GM12878 (cell line): ENCODE results near the gene LOXL3. TPM values are rescaled to one million over a fixed set of nuclear protein-coding genes. Genes with fewer than 3 reads are reported as not detected.

Experiments used
- ATAC-seq: fragments of 200-7000 bp; cut with Tn5 transposase; 3 replicates; pipeline ENCODE4 v1.9.1; 2020; ENCODE audit warnings: mild to moderate bottlenecking, moderate library complexity
- Bru-seq: library from RNA; stranded (reverse); fragments of 400-500 nt; gene quantifications from one replicate; lab custom pipeline; 2021; lab: Mats Ljungman, UMichigan
- BruChase-seq, 2 experiments: library from RNA; stranded (reverse); fragments of 400-500 nt; gene quantifications; one replicate each; lab custom pipeline; 2021; lab: Mats Ljungman, UMichigan
- BruUV-seq: library from RNA; stranded (reverse); fragments of 400-500 nt; replicated peaks from 2 replicates; lab custom pipeline; 2021; lab: Mats Ljungman, UMichigan
- CTCF ChIA-PET: fragments of 300-600 bp; sonication (Branson Sonifier 250); formaldehyde crosslinking; extraction: SDS; loops from one replicate; lab custom pipeline; 2021; ENCODE audit warnings: inconsistent platforms; lab: Yijun Ruan, JAX
- POLR2A ChIA-PET: fragments of 350-600 bp; formaldehyde crosslinking; extraction: SDS; loops from one replicate; lab custom pipeline; 2021; ENCODE audit warnings: inconsistent platforms; lab: Charles Lee
- RAD21 ChIA-PET: fragments of 300-600 bp; sonication (Branson Sonifier 250); formaldehyde crosslinking; loops from one replicate; lab custom pipeline; 2023; ENCODE audit warnings: antibody characterized with exemption; ENCODE audit not compliant: unreplicated experiment; lab: Charles Lee
- SMC1A ChIA-PET: fragments of 300-600 bp; sonication (Branson Sonifier 250); formaldehyde crosslinking; loops from one replicate; lab custom pipeline; 2023; ENCODE audit not compliant: unreplicated experiment, uncharacterized antibody; lab: Charles Lee
- DNase-seq: peaks from one replicate; pipeline ENCODE4 v3.0.0-alpha.2; 2011; ENCODE audit warnings: low read depth, low spot score
- FAIRE-seq: peaks from 3 replicates; lab custom pipeline; 2011; peaks lifted over from hg19 to GRCh38; lab: Jason Lieb, UNC
- H2AFZ ChIP-seq: 2 replicates; pipeline ENCODE4 v1.6.0; 2011; ENCODE audit warnings: low read depth, low read length, control low read depth; ENCODE audit not compliant: control insufficient read depth
- H3K27ac ChIP-seq: 2 replicates; pipeline ENCODE4 v1.5.1; 2011; ENCODE audit warnings: control low read depth; ENCODE audit not compliant: control insufficient read depth, insufficient read depth
- H3K27me3 ChIP-seq, 2 experiments: replicated peaks in 1 of 2; 2 replicates each; pipeline versions ENCODE4 v1.6.0 to v1.6.1; 2011; ENCODE audit warnings: low read length in 1 of 2; ENCODE audit not compliant: control insufficient read depth in 2 of 2, insufficient read depth in 2 of 2
- H3K36me3 ChIP-seq, 2 experiments: 2 replicates each; pipeline ENCODE4 v1.5.1; 2011; ENCODE audit warnings: low read length in 1 of 2; ENCODE audit not compliant: control insufficient read depth in 2 of 2, insufficient read depth in 2 of 2
- H3K4me1 ChIP-seq: 2 replicates; pipeline ENCODE4 v1.6.1; 2011; ENCODE audit warnings: mild to moderate bottlenecking, low read length, moderate library complexity, mixed read lengths; ENCODE audit not compliant: control insufficient read depth, insufficient read depth
- H3K4me2 ChIP-seq: 2 replicates; pipeline ENCODE4 v1.6.0; 2011; ENCODE audit warnings: control low read depth; ENCODE audit not compliant: control insufficient read depth, insufficient read depth
- H3K4me3 ChIP-seq: fragments of 200-600 bp; sonication (generic); 2 replicates; pipeline ENCODE4 v1.5.1; 2016
- H3K79me2 ChIP-seq: 2 replicates; pipeline ENCODE4 v1.6.0; 2011; ENCODE audit warnings: low read length; ENCODE audit not compliant: control insufficient read depth, insufficient read depth
- H3K9ac ChIP-seq: 2 replicates; pipeline ENCODE4 v1.8.0; 2011; ENCODE audit warnings: low read length, control low read depth, mixed read lengths; ENCODE audit not compliant: control insufficient read depth, insufficient read depth
- H3K9me3 ChIP-seq: replicated peaks from 3 replicates; pipeline ENCODE4 v1.5.1; 2011; ENCODE audit warnings: mild to moderate bottlenecking, low read length; ENCODE audit not compliant: control insufficient read depth, insufficient read depth
- H4K20me1 ChIP-seq: 2 replicates; pipeline ENCODE4 v1.6.0; 2011; ENCODE audit not compliant: control insufficient read depth, insufficient read depth
- BRCA1 ChIP-seq: IDR thresholded peaks from 2 replicates; pipeline ENCODE4 v1.6.1; 2011; ENCODE audit warnings: low read depth, low read length, improper control_type of control experiment
- CBFB ChIP-seq: IDR thresholded peaks from 2 replicates; pipeline ENCODE4 v1.6.1; 2016; ENCODE audit warnings: antibody characterized with exemption, low read depth
- GABPA ChIP-seq: IDR thresholded peaks from 2 replicates; pipeline ENCODE4 v1.6.1; 2014; ENCODE audit warnings: antibody characterized with exemption, low read depth, mild to moderate bottlenecking, inconsistent platforms
- IKZF1 ChIP-seq: fragments of 450-650 bp; conservative IDR thresholded peaks from 2 replicates; pipeline ENCODE4 v1.6.1; 2017; ENCODE audit warnings: antibody characterized with exemption, mild to moderate bottlenecking
- IKZF2 ChIP-seq, 2 experiments: fragments of 450-650 bp; IDR thresholded peaks; 2 replicates each; pipeline ENCODE4 v1.6.1; 2017; ENCODE audit warnings: mild to moderate bottlenecking in 2 of 2, moderate library complexity in 2 of 2
- LARP7 ChIP-seq: fragments of 450-650 bp; IDR thresholded peaks from 2 replicates; pipeline ENCODE4 v1.6.1; 2017; ENCODE audit warnings: mild to moderate bottlenecking
- MEF2B ChIP-seq: fragments of 450-650 bp; IDR thresholded peaks from 2 replicates; pipeline ENCODE4 v1.6.1; 2018; ENCODE audit warnings: mild to moderate bottlenecking, moderate library complexity; ENCODE audit not compliant: partially characterized antibody, poor library complexity, severe bottlenecking
- MXI1 ChIP-seq: fragments of 150-350 bp; IDR thresholded peaks from 2 replicates; pipeline ENCODE4 v1.6.1; 2011; ENCODE audit warnings: low read depth, mild to moderate bottlenecking, inconsistent platforms, low read length, improper control_type of control experiment
- NBN ChIP-seq: fragments of 450-650 bp; IDR thresholded peaks from 2 replicates; pipeline ENCODE4 v1.6.1; 2016
- NRF1 ChIP-seq: conservative IDR thresholded peaks from 2 replicates; pipeline ENCODE4 v1.6.1; 2011; ENCODE audit warnings: mild to moderate bottlenecking, low read depth, low read length, improper control_type of control experiment
- RCOR1 ChIP-seq: conservative IDR thresholded peaks from 2 replicates; pipeline ENCODE4 v1.6.1; 2012; ENCODE audit warnings: low read depth, low read length, improper control_type of control experiment
- RFX5 ChIP-seq: IDR thresholded peaks from 2 replicates; pipeline ENCODE4 v1.6.1; 2011; ENCODE audit warnings: low read depth, low read length, improper control_type of control experiment
- YY1 ChIP-seq: IDR thresholded peaks from 2 replicates; pipeline ENCODE4 v1.6.1; 2011; ENCODE audit warnings: low read depth, mild to moderate bottlenecking, low read length
- WGBS: methylation state at CpG from one replicate; pipeline ENCODE4 v1.1.6; 2016; ENCODE audit warnings: low lambda C conversion rate; ENCODE audit not compliant: insufficient replicate concordance, insufficient coverage; ENCODE audit errors: missing lambda C conversion rate; 5-methylcytosine and 5-hydroxymethylcytosine counted together
- in situ Hi-C: fragments of 300-500 bp; cut with MboI; formaldehyde crosslinking; loops from 9 replicates; pipeline ENCODE4 v1.14.3; 2018; ENCODE audit warnings: mixed read lengths
- intact Hi-C: fragments of 100-400 bp; cut with micrococcal nuclease; formaldehyde crosslinking; loops from one replicate; pipeline ENCODE4 v1.14.2; 2022; ENCODE audit not compliant: unreplicated experiment
- long read RNA-seq, 2 experiments: library from polyadenylated mRNA; unstranded; transcript quantifications; one replicate each; pipeline ENCODE4 v2.0.0, GENCODE V29; 2019 to 2020
- polyA minus RNA-seq, 3 experiments: library from RNA; depleted of rRNA, polyadenylated mRNA; stranded (reverse); fragments of >200 nt; gene quantifications; 2 replicates each; pipeline ENCODE4 v1.2.3, GENCODE V29; 2011
- polyA plus RNA-seq, 11 experiments: library from polyadenylated mRNA; depleted of rRNA in 4 of 11; unstranded in 6 of 11; stranded (reverse) in 5 of 11; fragments of >200 nt; fragmentation: Nextera tagmentation in 4 of 11; fragmentation: Illumina TruSeq in 1 of 11; extraction: Ambion mirVana in 4 of 11; extraction: Trizol in 1 of 11; gene quantifications; 1 replicate in 1 of 11; 2 replicates in 10 of 11; pipeline versions ENCODE4 v1.2.1 to v1.2.3, GENCODE V29; 2011 to 2016; ENCODE audit warnings: inconsistent platforms in 2 of 11, missing spikeins in 2 of 11, low read depth in 1 of 11
- total RNA-seq, 4 experiments: library from RNA; depleted of rRNA in 3 of 4; stranded (reverse); fragments of >200 nt in 3 of 4; fragmentation: Illumina TruSeq in 1 of 4; extraction: Trizol in 1 of 4; gene quantifications; 2 replicates each; pipeline versions ENCODE4 v1.2.1 to v1.2.3, GENCODE V29; 2013 to 2021
- TF ChIP-seq, protein P1 (sequence below): fragments of 450-650 bp; IDR thresholded peaks from 2 replicates; pipeline ENCODE4 v1.6.1; 2017; ENCODE audit warnings: mild to moderate bottlenecking, moderate library complexity

Gene LOXL3
- 28.1 and 32.7 TPM in 2 replicates for total RNA-seq (2013; cell fraction: nucleolus; rRNA removed)
- 19.4 and 22.2 TPM in 2 replicates for total RNA-seq (2014; rRNA removed)
- 11.9 TPM in 2 replicates for total RNA-seq (2014; rRNA removed; fragmentation: Illumina TruSeq; extraction: Trizol)
- 25.1 and 29.0 TPM in 2 replicates for total RNA-seq (2021)
- polyA plus RNA-seq (2011; ENCODE audit: low read depth): 6.5 TPM
- polyA plus RNA-seq (2011; rRNA removed): 37.6 and 40.9 TPM in 2 replicates
- polyA plus RNA-seq (2011; cell fraction: cytosol; rRNA removed): 50.1 and 55.1 TPM in 2 replicates
- 99.3 and 126 TPM in 2 replicates for polyA plus RNA-seq (2011; cell fraction: nucleus; rRNA removed)
- polyA plus RNA-seq (2012): 13.4 and 15.8 TPM in 2 replicates
- 16.2 and 16.6 TPM in 2 replicates for polyA plus RNA-seq (2014; fragmentation: Illumina TruSeq; extraction: Trizol)
- 1 to 10 TPM; 6.2 to 6.7 TPM for polyA plus RNA-seq (2014; fragmentation: Nextera tagmentation; extraction: Ambion mirVana)
- polyA plus RNA-seq (2014; rRNA removed): 32.8 and 33.3 TPM in 2 replicates
- polyA plus RNA-seq (2016; fragmentation: Nextera tagmentation; extraction: Ambion mirVana): 10 to 100 TPM; 27.3 to 31.2 TPM
- polyA minus RNA-seq (2011; rRNA and poly(A)+ RNA removed): 35.9 and 53.6 TPM in 2 replicates
- 12.8 and 14.6 TPM in 2 replicates for polyA minus RNA-seq (2011; cell fraction: cytosol; rRNA and poly(A)+ RNA removed)
- polyA minus RNA-seq (2011; cell fraction: nucleus; rRNA and poly(A)+ RNA removed): 21.5 and 28.7 TPM in 2 replicates
- Bru-seq, nascent RNA: percentile 81 among the genes with signal in this experiment
- BruChase-seq, experiment 1, labeled RNA remaining after a 6-hour chase: percentile 83 among the genes with signal in this experiment
- BruChase-seq, experiment 2, labeled RNA remaining after a 2-hour chase: percentile 78 among the genes with signal in this experiment
- long read RNA-seq, experiment 1, partial matches to known transcripts: 7 of 17 reads
- long read RNA-seq, experiment 1, other reads (novel, unspliced or antisense): 6 of 17 reads
- long read RNA-seq, experiment 2, transcript LOXL3-208 (10 exons, 2,837 nt): major isoform, 5 of 28 reads
- long read RNA-seq, experiment 2, partial matches to known transcripts: 14 of 28 reads
- long read RNA-seq, experiment 2, other reads (novel, unspliced or antisense): 9 of 28 reads

DNA sequence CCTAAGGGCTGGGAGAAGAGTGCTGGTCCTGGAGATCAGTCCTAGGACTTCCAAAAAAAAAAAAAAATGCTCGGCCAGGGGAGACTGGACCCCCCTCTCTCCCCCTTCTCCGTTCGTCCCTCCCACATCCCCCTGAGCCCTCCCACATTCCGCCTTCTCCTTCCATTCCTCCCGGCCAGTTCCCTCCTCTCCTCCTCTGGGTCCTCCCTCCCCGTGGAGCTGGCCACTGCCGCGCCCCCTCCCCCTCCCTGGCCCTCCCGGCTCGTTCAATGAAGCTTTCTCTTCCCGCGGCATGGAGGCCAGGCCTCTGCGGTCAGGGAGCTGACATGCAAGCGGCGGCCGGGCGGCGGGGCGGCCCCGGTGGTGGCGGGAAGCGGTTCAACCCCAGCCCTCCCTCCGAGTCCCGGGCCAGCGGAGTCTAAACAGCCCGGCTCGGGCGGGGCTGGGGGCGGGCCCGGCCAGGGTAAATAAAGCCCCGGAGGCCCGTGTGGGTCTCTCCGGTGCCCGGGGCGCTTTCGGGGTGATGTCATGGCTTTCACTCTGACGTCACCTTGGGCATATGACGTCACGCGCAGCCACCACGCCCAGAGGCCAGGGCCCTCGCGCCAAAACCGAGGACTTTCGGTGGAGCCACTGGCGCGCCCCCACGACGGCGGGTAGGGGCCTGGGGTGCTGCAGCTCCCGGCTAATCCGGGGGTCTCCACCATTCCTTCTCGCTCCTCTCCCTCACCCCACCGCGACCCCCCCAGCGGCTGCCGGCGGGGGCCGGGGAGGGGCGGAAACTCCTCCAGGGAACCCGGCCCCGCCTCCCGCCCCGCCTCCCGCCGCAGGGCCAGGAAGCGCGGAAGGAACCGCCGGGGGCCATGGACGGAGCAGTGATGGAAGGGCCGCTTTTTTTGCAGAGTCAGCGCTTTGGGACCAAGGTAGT is at the start of gene LOXL3, which contains the start of gene DOK1:
LOXL3 (minus strand) TSS at position 51 of the 928 bp plus-strand sequence. CDS start 1,308 bp downstream, outside the sequence.
DOK1 (plus strand) TSS at position 829 of the 928 bp plus-strand sequence; CDS start at position 864, 35 bp downstream.
- ATAC-seq: peak; percentile 69
- FAIRE-seq: no peak
- Histone ChIP-seq H3K4me2 (peak within 1 kb of the TSS; percentile 95), H3K27me3 (no peaks in the 10 kb centered on the region), H4K20me1 (no peaks in the 10 kb centered on the region), H3K9ac (peak within 1 kb of the TSS; percentile 96), H3K9me3 (no peaks in the 10 kb centered on the region; the same call in 2 of the 3 replicates), H3K36me3 (peaks cover 1 to 11% of the 10 kb centered on the region in 2 experiments; a peak in 2 of 4 replicates), H3K27ac (peak within 1 kb of the TSS; percentile 93), H3K4me1 (peaks cover 29% of the 10 kb centered on the region), H3K4me3 (peak within 1 kb of the TSS; percentile 95), H2AFZ (peak within 1 kb of the TSS; percentile 87), H3K79me2 (peaks cover 75% of the 10 kb centered on the region)
- CTCF ChIA-PET: interaction anchor here (1.1 to 8.5 kb wide), 6 partner anchors 10 to 32 kb away, joined by 3 to 115 read pairs (median 5); no protein-coding TSS in a partner anchor
- RAD21 ChIA-PET: interaction anchor here (0.7 to 8.6 kb wide), 6 partner anchors 15 to 112 kb away, joined by 3 to 96 read pairs (median 15); partner anchors contain the start of genes AUP1 and HTRA2
- intact Hi-C loops: loop anchor here (1.0 to 2.0 kb wide), 3 partner anchors 17 to 31 kb away; no protein-coding TSS in a partner anchor
- POLR2A ChIA-PET: interaction anchor here (0.6 to 17.8 kb wide), 5 partner anchors 22 to 558 kb away, joined by 3 to 441 read pairs (median 5); no protein-coding TSS in a partner anchor
- in situ Hi-C loops: no loop called here
- WGBS: under 1% methylated on average over 36 of the region's 73 CpGs
- no peak for DNase-seq
- BruUV-seq: no TSS peak
- SMC1A ChIA-PET: interaction anchor here (1.1 to 6.8 kb wide), 8 partner anchors 12 to 32 kb away, joined by 3 to 106 read pairs (median 6); partner anchors contain the start of genes AUP1 and HTRA2
- TF ChIP-seq LARP7 (peak; percentile 90), NBN (peak; percentile 100), MEF2B (no peak), RFX5 (0 out of 2 replicates have a peak, but pooled peaks have one; percentile 21), CBFB (0 out of 2 replicates have a peak, but pooled peaks have one; percentile 18), NRF1 (no peak), RCOR1 (no peak), YY1 (peak; percentile 56), IKZF2 (IDR thresholded peaks at IDR 0.05) (peak; percentile 47 to 49; a peak in 3 of 4 replicates), MXI1 (0 out of 2 replicates have a peak, but pooled peaks have one; percentile 12), BRCA1 (peak; percentile 61; the same call in 1 of the 2 replicates), IKZF1 (peak; percentile 74), GABPA (no peak)
- TF ChIP-seq, protein P1, sequence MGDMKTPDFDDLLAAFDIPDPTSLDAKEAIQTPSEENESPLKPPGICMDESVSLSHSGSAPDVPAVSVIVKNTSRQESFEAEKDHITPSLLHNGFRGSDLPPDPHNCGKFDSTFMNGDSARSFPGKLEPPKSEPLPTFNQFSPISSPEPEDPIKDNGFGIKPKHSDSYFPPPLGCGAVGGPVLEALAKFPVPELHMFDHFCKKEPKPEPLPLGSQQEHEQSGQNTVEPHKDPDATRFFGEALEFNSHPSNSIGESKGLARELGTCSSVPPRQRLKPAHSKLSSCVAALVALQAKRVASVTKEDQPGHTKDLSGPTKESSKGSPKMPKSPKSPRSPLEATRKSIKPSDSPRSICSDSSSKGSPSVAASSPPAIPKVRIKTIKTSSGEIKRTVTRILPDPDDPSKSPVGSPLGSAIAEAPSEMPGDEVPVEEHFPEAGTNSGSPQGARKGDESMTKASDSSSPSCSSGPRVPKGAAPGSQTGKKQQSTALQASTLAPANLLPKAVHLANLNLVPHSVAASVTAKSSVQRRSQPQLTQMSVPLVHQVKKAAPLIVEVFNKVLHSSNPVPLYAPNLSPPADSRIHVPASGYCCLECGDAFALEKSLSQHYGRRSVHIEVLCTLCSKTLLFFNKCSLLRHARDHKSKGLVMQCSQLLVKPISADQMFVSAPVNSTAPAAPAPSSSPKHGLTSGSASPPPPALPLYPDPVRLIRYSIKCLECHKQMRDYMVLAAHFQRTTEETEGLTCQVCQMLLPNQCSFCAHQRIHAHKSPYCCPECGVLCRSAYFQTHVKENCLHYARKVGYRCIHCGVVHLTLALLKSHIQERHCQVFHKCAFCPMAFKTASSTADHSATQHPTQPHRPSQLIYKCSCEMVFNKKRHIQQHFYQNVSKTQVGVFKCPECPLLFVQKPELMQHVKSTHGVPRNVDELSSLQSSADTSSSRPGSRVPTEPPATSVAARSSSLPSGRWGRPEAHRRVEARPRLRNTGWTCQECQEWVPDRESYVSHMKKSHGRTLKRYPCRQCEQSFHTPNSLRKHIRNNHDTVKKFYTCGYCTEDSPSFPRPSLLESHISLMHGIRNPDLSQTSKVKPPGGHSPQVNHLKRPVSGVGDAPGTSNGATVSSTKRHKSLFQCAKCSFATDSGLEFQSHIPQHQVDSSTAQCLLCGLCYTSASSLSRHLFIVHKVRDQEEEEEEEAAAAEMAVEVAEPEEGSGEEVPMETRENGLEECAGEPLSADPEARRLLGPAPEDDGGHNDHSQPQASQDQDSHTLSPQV: 0 out of 2 replicates have a peak, but pooled peaks have one; percentile 62
